GM21447 (cell line): ENCODE measurements around the gene RALB.

Experiments
- ATAC-seq: cut with Tn5 transposase; IDR thresholded peaks from one replicate; pipeline ENCODE4 v1.9.1; 2021; ENCODE audit not compliant: unreplicated experiment

RALB gene

GRCh38 chr2:120252225-120253020 lies at the start of gene RALB:
Gene RALB (plus strand): TSS chr2:120252852. CDS start chr2:120278665, 25,813 bp downstream.
- peak; percentile 87 for ATAC-seq

GRCh38 chr2:120203251-120204021 lies 49.2 kb upstream of the RALB start:
- no peak for ATAC-seq

- ATAC-seq, result no peak
Measured at GRCh38 chr2:120204022-120204405, 48.6 kb upstream of the RALB start.

GRCh38 chr2:120204417-120204816 lies 48.2 kb upstream of the RALB start:
- ATAC-seq, result no peak

GRCh38 chr2:120204945-120205670 lies 47.5 kb upstream of the RALB start:
- ATAC-seq, result no peak

- ATAC-seq, result no peak
Measured at GRCh38 chr2:120206022-120206581, 46.5 kb upstream of the RALB start.

GRCh38 chr2:120208381-120209353 lies 44.0 kb upstream of the RALB start:
- ATAC-seq, result no peak

GRCh38 chr2:120209427-120210269 lies 43.0 kb upstream of the RALB start:
- no peak for ATAC-seq

- no peak for ATAC-seq
Measured at GRCh38 chr2:120210270-120210693, 42.4 kb upstream of the RALB start.

GRCh38 chr2:120218181-120218580 lies 34.5 kb upstream of the RALB start:
- ATAC-seq, result no peak

GRCh38 chr2:120219291-120219690 lies 33.4 kb upstream of the RALB start:
- no peak for ATAC-seq

- ATAC-seq, result no peak
Measured at GRCh38 chr2:120219766-120220165, 32.9 kb upstream of the RALB start.

GRCh38 chr2:120220756-120221155 lies 31.9 kb upstream of the RALB start:
- ATAC-seq, result no peak

- ATAC-seq, result no peak
Measured at GRCh38 chr2:120221616-120222015, 31.0 kb upstream of the RALB start.

GRCh38 chr2:120222186-120223033 lies 30.2 kb upstream of the RALB start:
- ATAC-seq, result no peak

GRCh38 chr2:120223034-120223912 lies 29.4 kb upstream of the RALB start, which contains the start of gene TMEM185B:
Gene TMEM185B (minus strand): TSS chr2:120223400. CDS start chr2:120222976, 424 bp downstream.
- peak; percentile 88 for ATAC-seq

- no peak for ATAC-seq
Measured at GRCh38 chr2:120224256-120224655, 28.4 kb upstream of the RALB start.
